ENCODE measurements around the gene SIN3A.

SIN3A gene

DNA sequence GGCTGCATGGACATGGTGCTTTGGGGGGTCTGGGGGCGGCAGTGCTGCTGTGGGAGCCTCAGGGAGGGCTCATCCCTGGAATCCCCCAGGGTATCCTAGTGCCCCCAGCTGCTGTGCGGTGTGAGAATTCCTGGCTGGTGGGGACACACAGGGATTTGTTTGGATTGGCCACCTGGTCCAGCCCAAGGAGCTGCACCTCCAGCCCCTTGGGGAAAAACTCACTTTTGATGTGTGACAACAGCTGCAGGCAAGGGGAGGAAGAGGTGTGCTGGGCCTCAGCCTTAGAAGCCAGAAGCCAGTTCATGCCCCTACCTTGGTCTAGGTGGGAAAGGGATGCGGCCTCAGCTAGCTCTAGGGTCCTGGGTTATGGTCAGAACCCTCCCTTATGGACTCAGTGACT lies 124.0 kb downstream of the SIN3A start:
- DNase-seq: no peak

DNA sequence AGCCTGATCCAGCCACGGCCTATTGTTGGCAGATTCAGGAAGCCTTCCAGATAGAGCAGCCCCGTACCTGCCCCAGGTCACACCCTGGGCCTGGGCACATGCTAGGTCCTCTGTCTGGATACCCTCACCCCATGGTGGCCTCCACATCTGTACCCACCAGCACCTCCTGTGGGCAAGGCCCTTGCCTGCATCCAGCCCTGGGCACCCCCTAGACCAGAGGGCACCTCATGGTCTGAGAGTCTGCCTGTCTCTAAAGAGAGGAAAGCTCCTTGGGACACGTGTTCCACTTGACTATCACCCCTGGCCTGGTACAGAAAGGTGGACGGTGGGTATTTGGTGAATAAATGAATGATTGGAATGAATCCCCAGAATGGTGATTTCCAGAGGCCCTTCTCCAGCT lies 124.5 kb downstream of the SIN3A start:
- DNase-seq: no peak

DNA sequence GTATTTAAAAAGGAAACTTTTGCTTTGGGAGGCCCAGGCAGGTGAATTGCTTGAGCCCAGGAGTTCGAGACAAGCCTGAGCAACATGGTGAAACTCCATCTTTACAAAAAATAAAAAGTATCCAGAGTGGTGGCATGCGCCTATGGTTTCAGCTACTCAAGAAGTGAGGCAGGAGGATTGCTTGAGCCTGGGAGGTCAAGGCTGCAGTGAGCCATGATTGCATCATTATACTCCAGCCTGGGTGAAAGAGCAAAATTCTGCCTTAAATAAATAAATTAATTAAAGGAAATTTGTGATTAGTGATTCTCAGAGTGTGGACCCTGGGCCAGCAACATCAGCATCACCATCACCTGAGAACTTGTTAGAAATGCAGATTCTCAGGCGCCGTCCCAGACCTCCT lies 125.6 kb downstream of the SIN3A start:
- DNase-seq: no peak

GRCh38 chr15:75321711-75322110 lies 129.8 kb downstream of the SIN3A start:
- no peak for DNase-seq

Measured in NCI-H1048 (cell line).